GM10847 (cell line): ENCODE results near the gene SRC.

Source experiments
- POLR2A ChIP-seq: IDR thresholded peaks from 2 replicates; pipeline ENCODE4 v1.6.1; 2011; ENCODE audit not compliant: insufficient read length; ENCODE audit errors: extremely low read depth

Gene SRC

DNA sequence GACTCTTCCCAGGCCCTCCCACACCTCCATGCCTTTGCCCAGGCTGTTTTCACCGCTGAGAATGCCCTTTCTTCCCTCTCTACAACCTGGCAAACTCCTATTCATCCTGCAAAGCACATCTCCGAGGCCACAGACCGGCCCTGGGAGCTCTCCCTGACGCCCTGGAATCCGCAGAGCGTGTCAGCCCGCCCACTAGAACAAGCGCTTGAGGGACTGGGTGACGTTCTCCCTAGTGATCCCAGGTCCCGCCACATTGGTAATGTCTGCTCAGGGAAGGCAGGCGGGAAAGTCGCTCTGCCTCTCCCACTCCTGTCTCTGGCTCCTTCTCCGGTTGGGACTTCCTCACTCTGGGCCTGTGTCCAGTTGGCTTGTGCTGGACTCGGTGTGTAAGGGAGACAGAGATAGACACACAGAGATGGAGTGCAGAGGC, 61.6 kb downstream of the SRC start:
- TF ChIP-seq POLR2A: no peak

DNA sequence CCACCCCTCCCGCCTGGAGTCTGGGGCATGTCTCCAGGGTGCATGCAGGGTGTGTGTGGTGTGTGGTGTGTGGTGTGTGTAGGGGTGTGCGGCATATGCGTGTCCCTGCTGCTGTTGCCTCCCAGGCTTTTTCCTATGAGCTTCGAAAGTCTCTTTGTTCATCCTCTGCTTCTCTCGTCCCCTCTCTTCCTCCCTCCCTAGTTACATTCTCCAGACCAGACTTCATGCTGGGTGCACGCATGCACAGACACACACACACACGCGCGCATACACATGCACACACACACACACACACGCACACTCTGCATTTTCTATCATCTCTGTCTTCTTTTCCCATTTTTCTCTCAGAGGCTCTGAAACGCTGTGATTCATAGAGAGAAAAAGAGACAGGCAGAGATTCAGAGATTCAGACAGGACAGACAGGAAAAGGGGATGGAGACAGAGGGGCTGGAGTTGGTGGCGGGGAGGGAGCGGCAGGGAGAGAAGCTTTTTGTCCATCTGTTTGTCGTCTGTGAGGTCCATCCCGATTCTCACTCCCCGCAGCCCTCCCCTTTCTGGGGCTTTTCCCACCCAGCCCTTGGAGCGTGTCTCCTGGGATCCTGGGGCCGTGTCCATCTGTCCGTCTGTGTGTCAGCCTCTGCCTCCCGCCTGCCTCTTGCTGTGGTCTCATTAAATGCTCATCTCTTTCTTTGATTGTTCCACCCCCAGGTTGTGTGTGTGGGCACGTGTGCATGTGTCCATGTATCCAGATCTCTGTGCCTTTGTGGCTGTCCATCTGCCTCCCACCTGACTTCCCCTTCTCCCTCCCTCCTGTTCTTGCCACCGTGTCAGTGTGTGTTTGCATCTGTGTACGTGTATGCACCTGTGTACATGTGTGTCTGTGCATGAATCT, 62.6 kb downstream of the SRC start:
- TF ChIP-seq POLR2A: no peak

DNA sequence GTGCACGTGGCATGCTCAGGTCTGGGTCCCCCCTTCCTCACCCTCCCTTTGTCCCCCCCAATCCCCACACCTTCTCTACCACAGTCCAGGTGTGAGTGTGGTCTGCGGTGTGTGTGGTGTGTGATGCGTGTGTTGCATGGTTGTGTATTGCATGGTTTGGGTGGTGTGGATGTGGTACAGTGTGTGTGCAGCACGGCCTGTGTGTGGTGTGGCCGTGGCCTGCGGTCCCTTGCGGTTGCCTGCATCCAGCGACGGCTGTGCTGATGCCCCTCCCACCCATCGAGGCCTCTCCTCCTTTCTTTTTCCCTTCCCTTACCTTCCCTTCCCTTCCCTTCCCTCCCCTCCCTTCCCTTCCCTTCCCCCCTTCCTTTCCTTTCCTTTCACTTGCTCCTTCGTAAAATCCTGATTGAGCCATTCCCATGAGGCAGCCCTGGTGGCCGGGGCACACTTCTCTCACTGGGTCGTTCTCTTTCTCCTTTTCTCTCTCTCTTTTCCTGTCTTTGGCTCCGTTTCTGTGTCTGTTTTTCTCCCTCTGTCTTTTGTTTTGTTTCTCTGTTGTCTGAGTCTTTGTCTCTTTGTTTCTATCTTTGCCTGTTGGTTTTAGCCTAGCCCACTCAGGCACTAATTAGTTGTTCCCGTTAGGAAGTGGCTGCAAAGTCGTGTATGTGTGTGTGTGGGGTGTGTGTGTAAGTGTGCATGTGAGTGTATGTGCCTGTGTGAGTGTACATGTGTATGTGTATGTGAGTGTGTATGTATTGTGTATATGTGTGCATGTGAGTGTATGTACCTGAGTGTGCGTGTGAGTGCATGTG, 65.7 kb downstream of the SRC start:
- TF ChIP-seq POLR2A: no peak

DNA sequence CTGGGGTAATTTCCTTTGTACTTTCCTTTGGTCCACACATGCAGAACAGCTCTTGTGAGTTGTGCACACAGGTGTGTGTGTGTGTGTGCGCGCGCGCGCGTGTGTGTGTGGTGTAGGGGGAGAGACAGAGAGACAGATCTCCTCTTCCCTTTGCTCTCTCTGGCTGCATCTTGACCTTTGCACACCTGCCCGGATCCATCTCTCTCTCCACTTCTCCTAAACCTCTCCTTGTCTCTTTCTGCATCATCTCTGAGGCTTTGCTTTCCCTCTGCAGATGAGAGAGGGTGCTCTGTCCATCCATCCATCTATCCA, 67.0 kb downstream of the SRC start:
- TF ChIP-seq POLR2A: no peak

DNA sequence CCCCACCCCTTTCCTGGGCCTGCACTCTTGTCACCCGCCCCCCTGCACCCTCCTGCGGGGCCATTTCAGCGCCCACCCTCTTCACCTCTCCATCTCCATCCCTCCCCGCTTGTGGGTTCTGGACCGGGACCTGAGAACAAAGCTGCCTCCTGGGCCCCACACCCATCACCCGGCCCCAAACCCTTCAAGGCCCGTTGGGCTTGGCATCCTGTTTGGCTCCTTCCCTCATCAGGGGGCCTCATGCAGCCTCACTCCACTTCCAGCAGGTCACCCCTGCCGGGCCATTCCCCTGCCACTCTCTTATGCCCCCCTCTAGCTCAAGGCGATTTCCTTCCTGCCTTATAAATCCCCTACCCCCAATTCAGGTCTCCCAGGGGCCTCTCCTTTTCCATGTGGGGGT, 67.4 kb downstream of the SRC start:
- TF ChIP-seq POLR2A: no peak

DNA sequence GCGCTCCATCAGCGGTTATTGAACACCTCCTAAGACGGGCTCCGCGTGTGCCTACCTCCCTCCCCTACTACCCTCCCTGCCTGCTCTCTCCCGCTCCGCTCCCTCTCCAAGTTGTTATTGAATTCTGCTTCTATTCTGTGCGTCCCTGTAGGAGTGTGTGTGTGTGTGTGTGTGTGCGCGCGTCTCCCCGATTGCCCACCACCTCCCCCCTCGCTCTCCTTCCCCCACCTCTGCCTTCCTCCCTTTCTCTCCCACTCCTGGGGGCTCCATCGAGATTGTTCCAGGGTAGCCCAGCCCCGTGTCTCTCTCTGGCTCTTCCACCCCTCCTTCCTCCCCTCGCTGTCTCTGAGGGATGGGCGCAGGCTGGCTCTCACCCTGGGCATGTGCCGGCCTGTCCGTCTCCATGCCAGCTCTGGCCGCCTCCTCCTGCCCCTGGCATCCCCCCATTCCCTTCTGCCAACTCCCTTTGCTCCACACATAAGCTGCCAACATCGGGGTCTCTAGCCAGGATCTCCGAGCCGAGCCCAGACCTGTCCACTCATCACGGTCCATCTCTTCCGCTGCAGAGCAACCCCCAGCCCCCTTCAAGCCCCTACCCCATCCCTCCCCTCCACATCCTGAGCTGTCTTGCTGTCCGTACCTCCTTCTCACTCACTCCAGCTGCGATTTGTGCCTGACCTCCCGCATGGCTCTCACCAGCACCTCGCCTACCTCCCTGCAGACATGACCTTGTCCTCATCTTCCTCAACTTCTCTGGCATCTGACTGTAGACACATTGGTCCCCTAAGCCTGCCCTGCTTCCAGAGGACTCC, 68.5 kb downstream of the SRC start:
- TF ChIP-seq POLR2A: no peak

DNA sequence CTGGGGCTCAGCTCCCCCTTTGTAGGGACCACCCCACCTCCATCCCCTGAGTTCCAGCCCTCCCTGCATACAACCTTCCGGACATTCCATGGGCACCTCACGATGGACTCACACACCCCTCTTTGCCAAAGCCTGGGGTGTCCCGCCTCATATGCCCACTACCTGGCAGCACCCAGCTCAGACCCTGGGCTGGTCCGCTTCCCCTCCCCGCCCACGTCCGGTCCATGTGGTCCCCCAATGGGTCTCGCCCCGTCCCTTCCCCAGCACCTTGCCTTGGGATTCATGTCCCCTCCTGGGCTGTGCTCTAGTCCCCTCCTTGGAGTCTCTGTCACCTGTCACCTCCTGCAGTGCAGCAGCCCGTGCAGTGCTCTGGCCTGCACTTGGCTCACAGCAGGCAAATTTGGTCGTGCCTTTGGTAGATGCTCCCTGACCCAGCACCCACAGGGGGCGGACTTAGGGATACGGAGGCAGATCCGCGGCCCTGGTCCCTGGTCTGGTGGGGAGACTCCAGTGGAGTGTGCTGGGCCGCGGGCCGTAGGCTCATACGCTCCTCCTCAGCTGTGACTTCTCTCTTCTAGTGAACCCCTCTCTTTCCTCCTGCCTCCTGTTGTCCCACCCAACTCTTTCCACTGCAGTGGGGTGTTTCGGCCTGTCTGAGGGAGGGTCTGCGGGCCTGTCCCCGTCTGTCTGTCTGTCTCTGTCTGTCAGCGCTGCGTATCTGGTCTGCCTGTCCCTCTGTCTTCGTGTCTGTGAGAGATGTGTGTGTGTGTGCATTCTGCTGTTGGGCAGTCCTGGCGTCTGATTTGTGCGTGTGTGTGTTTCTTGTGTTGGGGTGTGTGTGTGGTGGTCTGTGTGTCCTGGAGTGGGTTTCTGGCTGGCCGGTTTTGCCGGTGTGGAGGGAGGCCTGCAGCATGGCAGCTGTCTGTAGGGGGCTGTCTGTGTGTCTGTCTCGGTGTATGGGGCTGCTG, 69.5 kb downstream of the SRC start:
- TF ChIP-seq POLR2A: no peak

DNA sequence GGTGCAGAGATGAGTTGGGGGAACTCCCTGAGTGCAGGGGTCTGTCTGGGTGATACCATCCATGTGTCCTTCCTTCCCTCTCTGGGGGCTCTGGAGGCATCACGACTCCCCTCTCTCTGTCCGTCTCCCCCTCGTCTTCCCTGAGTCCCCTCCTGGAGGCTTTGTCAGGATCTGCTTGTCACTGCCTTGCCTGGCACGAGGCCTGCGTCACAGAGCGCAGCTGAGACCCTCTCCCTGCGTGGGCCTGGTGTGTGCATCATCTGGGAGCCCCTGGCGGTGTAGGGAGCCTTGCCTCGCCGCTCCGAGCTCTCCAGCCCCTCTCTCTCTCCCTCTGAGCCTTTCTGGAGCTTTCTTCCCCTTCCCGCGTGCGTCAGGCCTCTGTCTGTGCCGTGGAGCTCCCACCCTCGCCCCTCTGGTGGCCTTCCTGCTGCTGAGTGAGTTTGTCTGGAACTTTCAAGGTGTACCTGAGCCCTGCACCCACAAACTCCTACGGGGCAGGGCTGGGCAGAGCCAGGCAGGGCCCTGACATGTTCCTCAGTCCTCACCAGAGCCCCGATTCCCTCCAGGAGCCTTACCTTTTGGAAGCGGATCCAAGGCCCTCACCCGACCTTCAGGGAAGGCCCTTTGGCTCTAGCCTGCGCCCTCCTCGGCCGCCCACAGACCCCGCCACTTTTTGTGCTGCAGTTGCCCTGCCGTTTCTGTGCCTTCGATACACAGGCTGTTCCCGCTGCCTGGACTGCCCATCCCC, 70.3 kb downstream of the SRC start:
- TF ChIP-seq POLR2A: no peak

DNA sequence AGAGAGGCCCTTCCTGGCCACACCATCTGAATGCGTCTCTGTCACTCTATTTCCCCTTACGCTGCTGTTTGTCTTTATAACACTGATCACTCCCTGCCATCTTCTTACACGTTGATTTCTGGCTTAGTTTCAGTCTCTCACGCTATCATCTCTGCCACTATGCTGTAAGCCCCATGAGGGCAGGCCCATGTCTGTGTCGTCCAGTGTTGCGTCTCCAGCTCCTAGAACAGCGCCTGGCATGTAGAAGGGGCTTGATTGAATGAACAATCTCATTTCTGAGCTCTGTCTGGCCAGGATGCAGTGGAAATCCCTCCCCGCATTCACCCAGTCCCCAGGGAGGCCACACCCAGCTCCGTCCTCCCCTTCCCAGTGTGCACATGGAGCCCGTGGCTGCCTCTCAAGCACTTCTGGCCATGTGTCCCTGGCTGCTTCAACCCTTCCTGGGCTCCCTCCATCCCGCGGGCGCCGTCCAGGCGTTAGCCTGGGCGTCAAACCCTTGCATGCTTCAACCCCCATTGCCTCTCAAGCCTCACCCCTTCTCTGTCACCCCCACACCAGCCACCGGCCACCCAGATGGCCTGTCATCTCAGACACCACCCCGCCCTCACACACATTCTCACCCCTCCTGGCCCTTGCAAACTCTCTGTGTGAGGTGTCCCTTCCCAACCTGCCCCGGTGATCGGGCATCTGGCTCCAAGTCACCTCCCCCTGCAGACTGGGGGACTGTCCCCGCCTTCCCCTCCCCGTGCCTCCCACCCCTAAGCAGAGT, 71.1 kb downstream of the SRC start:
- TF ChIP-seq POLR2A: no peak

DNA sequence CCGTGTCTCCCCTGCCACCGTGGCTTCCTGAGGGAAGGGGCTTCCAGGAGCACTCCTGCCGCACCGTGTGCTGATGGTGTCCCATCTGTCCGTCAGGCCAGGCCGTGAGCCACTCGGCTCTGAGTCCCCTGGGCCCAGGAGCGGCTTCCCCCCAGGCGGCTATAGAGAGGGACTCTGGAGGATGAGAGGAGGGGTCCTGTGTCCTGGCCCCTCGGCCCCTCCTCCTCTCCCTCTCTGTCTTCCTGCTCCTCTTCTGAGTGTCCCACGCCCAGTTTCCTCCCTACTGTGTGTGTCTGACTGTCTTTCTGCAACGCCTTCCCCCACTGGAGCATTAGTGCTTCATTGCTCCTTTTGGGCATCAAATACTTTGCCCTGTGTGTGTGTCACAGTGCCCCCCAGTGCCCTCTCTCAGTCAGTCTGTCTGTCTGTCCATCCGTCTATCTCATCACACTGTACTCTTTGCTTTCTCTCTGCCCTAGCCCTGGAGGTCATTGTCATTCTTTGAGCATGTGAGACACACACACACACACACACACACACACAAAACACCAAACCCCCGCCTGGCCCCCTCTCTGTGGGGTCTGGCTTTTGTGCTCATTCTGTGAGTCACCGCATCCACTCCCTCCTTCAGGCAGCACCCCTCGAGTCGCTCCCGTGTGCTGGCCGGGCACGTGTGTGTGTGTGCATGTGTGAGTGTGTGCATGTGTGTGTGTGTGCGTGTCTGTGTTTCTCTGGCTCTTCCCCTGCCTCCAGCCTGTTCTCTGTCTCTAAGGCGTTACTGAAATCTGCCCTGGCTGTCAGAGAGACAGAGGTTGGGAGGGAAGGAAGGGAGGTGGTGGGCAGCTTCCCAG, 71.9 kb downstream of the SRC start:
- no peak for TF ChIP-seq POLR2A

DNA sequence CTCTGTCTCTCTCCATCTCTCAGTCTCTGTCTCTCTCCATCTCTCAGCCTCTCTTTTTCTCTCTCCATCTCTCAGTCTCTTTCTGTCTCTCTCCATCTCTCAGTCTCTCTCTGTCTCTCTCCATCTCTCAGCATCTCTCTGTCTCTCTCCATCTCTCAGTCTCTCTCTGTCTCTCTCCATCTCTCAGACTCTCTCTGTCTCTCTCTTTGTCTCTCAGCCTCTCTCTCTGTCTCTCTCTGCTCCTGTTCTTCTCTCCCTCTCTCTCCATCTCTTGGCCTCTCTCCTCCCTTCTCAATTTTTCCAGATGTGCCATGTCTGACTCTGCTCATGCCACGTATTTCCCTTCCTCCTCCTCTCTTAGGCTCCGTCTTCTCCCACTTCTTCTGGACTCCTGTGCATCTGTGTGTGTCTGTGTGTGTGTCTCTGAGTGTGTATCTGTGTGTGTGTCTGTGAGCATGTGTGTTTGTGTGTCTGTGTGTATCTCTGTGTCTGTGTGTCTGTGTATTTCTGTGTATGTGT, 72.7 kb downstream of the SRC start:
- TF ChIP-seq POLR2A: no peak

DNA sequence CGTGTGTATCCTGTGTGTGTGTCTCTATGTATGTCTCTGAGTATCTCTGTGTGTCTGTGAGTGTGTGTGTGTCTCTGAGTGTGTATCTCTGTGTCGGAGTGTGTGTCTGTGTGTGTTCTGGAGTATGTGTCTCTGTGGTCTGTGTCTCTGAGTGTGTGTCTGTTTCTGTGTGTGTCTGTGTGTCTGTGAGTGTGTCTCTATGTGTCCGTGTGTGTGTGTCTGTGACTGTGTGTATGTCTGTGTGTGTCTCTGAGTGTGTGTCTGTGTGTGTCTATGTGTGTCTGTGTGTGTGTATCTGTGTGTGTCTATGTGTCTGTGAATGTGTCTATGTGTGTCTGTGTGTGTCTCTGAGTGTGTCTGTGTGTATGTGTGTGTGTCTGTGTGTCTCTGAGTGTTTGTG, 73.4 kb downstream of the SRC start:
- TF ChIP-seq POLR2A: no peak
